GM12892 (cell line): ENCODE data around the gene PC.

Source experiments
- DNase-seq: peaks from one replicate; pipeline ENCODE4 v3.0.0; 2011; ENCODE audit not compliant: insufficient read length
- FAIRE-seq: peaks from 2 replicates; lab custom pipeline; 2011; peaks lifted over from hg19 to GRCh38; lab: Jason Lieb, UNC
- POLR2A ChIP-seq: IDR thresholded peaks from 2 replicates; pipeline ENCODE4 v1.6.1; 2011; ENCODE audit warnings: low read depth, low read length, control low read depth
- POLR2AphosphoS5 ChIP-seq: IDR thresholded peaks from 2 replicates; pipeline ENCODE4 v1.6.1; 2011; ENCODE audit warnings: low read depth, low read length, control low read depth
- TAF1 ChIP-seq: IDR thresholded peaks from 2 replicates; pipeline ENCODE4 v1.6.1; 2011; ENCODE audit warnings: low read depth, mild to moderate bottlenecking, control low read depth, low read length, borderline replicate concordance

The PC gene

DNA sequence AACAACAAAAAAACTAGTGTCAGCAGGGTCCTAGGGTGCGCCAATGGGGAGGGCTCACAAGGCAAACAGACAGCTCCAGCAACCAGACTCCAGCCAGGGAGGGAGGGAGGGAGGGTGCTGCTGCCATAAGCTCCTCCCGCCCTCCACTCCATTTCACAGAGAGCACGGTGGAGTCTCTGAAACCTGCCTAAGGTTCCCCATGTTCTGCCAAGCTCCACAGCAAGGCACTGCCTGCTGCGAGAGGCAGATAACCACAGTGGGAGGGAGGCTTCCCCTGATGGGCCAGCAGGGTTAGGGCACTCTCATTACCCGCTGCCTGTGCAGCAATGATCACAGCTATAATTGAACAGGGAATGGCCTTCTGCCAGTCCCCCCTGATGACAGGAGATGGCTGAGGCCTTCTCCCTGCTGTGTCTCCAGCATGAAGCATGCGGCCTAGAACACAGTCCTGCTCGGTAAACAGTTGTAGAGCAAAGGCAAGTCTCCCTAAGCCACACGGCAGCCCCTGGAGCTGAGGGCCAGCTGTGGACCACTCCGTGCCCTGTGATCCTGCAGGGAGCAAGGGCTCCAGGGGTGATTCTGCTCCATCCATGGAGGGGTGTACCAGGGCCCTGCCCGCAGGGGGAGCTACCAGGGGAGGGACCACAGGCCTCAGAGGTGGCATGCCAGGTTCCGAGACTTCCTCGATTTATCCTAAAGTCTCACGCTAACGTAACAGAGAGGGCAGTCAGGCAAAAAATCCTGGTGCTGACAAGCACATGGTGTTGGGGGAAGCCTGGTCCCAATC lies 42.9 kb downstream of the PC start:
- FAIRE-seq = no peak
- TF ChIP-seq TAF1 (no peak), POLR2A (no peak), POLR2AphosphoS5 (no peak)
- no peak for DNase-seq

DNA sequence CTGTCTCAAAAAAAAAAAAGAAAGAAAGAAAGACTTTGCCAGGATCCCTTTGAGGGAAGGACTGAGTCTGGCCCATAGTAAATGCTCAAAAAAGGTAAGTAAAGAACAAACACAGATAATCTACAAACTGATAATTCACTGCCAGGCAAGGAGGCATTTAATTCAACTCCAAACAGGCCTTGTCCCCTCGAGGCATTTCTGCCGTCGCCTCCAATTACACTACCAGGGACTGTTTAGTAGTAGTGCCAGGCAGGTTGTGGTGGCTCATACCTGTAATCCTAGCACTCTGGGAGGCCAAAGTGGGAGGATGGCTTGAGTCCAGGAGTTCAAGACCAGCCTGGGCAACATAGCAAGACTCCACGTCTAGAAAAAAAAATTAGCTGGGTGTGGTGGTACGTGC lies 43.7 kb downstream of the PC start:
- DNase-seq (no peak), FAIRE-seq (no peak)
- no peak for TF ChIP-seq POLR2A
- no peak for TF ChIP-seq TAF1
- no peak for TF ChIP-seq POLR2AphosphoS5

DNA sequence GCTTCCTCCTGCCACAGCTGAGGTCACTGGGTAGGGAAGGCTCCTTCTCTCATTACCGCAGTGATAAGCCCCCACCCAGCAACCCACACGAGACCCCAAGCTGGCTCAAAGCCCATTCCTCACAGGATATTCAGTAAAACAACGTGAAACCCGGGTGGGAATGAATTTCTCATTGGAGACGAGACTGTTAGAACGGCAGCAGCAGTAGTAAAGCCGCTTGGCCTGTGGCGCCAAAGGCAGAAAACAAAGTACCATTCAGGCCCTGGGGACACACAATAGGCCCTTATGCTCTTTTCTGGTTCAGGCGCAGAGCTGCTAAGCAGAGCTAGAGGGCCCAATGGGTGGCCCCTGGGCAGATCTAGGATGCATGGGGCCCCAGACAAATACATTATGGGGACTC lies 45.3 kb downstream of the PC start:
- FAIRE-seq (no peak), DNase-seq (no peak)

DNA sequence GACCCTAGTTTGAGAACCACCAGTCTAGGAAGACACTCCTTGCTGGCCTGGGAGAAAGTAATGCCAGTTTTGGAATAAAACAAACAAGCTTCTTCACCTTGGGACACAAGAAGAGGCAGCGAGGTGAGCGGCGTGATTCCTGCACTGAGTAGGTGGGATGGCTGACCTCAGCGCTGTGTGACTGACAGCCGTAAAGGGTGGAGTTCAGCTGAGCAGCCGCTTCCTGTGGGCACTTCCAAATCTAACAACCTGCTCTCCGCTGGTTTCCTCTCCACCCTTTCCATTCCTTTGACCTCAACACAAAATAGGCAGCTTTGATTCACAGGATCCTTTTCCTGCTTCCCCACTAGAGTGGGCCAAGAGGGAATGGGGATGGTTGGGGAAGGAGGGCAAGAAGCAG lies 45.8 kb downstream of the PC start:
- FAIRE-seq (no peak), DNase-seq (no peak)
- TF ChIP-seq POLR2AphosphoS5 (no peak), POLR2A (no peak), TAF1 (no peak)

More for the DNA sequence above, 45.3 kb downstream of the PC start:
- TF ChIP-seq POLR2A = no peak
- no peak for TF ChIP-seq TAF1

DNA sequence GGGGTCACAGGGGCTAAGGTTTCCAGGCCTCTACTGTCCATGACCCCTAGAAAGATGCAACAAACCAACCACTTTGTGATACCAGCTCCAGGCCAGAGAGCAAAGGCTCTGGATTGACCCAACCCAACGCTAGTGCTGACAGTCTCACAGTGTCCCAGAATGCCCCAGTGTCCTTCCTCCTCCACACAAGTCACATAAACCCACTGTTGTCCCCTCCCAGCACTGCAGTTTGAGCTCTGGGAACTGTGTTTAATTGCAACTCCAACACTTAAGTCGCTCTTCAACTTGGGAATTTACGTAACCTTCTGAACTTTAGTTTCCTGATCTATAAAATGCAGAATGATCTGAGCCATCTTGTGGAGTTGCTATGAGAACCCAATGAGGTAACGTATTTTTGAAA lies 47.5 kb downstream of the PC start:
- no peak for DNase-seq
- TF ChIP-seq POLR2A (no peak), POLR2AphosphoS5 (no peak), TAF1 (no peak)

DNA sequence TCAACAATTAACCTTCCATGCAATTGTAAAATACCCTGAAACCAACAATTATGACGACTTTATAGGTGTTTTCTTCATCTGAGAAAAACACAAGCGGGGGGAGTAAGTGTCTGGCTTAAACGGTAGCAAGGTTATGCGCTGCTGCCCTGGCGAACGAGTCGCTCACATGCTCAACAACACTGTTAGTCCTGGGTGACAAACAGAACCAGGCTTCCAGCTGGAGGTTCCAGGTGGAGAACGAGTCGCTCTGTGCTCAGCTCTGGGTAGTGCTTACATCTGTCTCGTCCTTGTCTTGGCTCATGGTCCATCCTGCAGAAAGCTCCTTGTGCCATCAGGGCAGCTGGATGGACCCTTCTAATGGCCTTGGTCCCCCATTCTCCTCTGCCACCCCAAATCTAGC lies 48.2 kb downstream of the PC start:
- TF ChIP-seq TAF1 (no peak), POLR2A (no peak), POLR2AphosphoS5 (no peak)
- no peak for DNase-seq
- no peak for FAIRE-seq

More for the DNA sequence above, 47.5 kb downstream of the PC start:
- FAIRE-seq = no peak

DNA sequence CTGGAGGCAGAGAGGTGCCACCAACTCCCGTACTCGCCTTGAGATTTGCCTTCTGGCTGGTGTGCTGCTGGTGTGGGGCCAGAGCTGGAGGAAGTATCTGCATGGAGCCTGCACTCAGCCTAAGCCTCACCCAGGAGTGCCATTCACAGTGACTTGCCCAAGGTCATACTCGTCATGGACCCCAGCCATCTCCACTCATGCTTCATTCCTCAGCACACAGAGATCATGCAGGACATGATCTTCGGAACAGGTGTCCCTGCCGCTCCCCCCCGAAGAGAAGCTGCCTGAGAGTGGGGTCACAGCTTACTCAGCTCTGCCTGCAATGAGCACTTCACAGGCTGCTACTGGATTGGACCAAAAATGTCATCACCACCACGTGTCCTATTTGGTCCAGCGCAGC lies 49.0 kb downstream of the PC start:
- FAIRE-seq (no peak), DNase-seq (no peak)
- TF ChIP-seq POLR2A = no peak
- TF ChIP-seq POLR2AphosphoS5 = no peak
- no peak for TF ChIP-seq TAF1

DNA sequence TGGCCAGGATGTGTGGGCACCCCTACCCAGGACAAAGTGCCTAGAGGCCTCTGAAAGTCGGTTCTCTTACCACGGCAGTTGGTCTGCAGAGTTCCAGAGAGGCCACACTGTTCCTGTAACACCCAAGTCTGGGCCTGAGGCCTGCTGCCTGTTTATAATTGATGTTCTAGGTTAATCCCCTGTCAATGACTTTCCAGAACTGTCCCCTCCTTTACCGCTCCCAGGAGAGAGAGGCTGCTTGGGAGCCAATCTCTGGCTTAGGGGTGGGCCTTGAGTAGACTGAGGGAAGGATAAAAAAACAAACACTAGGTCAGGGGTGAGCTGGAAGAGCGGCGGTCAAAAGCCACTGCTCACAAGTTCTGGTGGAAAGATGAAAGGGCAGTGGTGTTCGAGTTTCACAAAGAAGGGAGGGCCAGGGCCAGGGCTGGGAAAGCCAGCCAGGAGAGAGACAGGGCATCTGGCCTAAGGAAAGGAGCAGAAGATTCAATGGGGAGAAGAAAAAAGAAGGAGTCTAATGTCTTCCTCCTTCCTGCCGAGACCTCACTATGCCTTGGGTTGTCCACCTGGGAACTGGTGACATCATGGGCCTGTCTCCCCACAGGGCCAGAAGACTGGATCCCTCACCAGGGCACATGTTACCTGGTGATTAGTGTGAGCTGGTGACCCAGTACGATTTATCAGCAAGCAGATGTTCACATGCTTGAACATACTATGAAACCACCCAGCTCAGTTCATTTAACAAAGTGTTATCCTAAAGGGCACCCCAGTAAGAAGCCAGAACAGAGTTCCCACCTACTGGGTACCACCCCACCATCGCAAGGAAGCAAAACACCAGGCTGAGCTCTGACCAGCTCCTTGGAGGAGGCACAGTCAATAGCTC lies 50.2 kb downstream of the PC start:
- FAIRE-seq (no peak), DNase-seq (no peak)
- TF ChIP-seq POLR2AphosphoS5 (no peak), TAF1 (no peak), POLR2A (no peak)

DNA sequence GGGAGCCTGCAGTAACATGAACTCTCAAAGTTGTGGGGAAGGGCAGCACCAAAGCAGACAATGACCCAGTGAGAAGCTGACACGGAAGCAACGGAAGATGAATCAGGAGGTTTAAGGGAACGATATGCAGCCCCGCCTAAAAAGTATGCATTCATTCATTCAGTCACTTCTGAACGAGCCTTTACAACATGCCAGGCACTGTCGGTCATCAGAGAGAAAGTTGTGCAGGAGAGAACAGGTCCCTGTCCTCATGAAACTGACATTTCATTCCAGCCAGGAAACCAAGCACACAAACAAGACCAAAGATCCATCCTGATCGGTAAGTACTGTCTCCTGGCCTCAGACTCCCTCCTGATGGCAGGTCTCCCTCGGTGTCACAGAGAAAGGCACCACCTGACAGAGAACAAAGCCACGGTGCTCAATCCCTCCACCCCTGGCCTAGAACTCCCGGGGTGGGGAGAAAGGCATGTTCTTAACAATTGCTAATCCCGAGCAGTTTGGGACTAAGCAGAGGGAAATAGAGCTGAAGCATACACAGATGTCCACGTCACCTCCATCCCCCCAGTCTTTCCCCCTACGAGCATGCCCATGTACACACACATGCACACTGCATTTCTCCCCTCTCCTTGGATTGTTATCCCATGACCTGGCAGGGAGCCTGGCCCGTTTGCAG lies 52.0 kb downstream of the PC start:
- FAIRE-seq = no peak
- no peak for TF ChIP-seq TAF1
- no peak for TF ChIP-seq POLR2A
- TF ChIP-seq POLR2AphosphoS5 = no peak

DNA sequence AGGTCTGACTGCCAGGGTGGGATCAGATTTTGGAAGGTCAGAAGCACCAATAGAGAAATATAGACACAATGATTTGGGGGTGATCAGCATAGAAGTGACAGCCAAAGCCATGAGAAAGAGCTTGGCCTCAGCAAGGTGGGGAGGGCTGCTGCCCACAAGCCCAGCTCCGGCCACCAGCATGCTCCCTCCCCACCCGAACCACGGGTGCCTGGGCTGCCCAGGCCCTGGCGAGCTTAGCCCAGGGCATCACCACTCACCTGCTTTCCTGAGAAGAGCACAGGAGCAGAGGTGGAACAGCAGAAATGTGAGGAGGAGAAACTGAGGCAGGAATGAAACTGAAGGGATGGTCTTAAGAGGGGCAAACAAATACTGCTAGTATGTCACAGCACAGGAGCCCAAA lies 52.6 kb downstream of the PC start:
- no peak for TF ChIP-seq POLR2A
- TF ChIP-seq POLR2AphosphoS5 = no peak
- no peak for TF ChIP-seq TAF1
- FAIRE-seq (no peak), DNase-seq (no peak)

More for the DNA sequence above, 52.0 kb downstream of the PC start:
- DNase-seq = no peak

DNA sequence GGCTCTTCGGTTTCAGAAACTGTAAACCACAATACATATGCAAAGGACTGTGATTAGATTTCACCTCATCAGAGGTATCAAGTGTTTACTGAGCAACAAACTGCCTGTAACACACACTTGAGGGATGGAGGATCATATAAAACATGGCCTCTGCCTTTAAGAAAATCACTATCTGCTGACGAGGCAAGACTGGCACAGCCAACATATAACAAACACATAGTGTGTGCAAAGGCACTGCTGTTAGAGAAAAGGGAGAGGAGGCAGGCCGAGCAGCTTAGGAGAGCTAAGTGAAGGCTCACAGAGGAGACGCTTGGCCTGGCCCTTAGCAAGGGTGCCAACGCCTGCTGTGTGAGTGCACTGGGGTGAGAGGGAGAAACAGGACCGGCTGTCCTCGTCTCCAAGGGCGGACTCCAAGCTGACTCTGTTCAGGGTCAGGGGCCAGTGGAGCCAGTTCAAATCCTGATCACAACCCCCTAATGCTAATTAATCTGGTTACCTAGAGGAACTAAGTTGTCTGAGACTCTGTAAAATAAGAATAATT lies 53.1 kb downstream of the PC start:
- TF ChIP-seq TAF1 = no peak
- TF ChIP-seq POLR2AphosphoS5 = no peak
- no peak for TF ChIP-seq POLR2A
- no peak for DNase-seq
- FAIRE-seq = peak; percentile 44

DNA sequence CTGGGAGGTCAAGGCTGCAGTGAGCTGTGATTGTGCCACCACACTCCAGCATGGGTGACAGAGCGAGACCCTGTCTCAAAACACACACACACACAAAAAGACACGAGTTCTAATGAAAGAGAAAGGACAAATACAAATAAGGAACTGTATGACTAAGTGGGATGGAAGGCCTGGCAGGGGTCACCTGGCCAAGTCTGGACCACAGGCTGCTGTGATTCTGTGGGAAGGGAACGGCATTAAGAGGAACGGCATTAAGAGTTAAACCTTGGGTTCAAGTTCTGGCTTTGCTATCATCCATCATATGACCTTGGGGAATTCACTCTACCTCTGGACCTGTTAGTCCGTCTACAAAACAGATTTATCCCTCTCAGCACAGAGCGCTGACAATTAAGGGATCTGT lies 53.6 kb downstream of the PC start:
- DNase-seq = no peak
- TF ChIP-seq POLR2A (no peak), POLR2AphosphoS5 (no peak), TAF1 (no peak)
- FAIRE-seq = peak; percentile 17
